Activated CD4-positive, CD25-positive, alpha-beta regulatory T cell treated with anti-CD3 and anti-CD28 coated beads, Interleukin-2, amount 50 U/mL, for 16 hours (primary cell): Measurements from ENCODE around the gene RAPGEF2.
"Not testable (repeated sequence)": the region's sequence is repeated elsewhere in the genome, so short reads cannot be mapped to it uniquely, and the experiment has no call there.

ENCODE experiments used
- DNase-seq: peaks from one replicate; pipeline ENCODE4 v3.0.0-alpha.2; 2020; ENCODE audit warnings: low read depth, low spot score

Gene RAPGEF2

GRCh38 chr4:159366966-159367780 is 264.3 kb downstream of the RAPGEF2 start:
- no peak for DNase-seq

GRCh38 chr4:159367781-159368080 is 264.9 kb downstream of the RAPGEF2 start:
- DNase-seq = no peak

GRCh38 chr4:159368320-159368719 is 265.4 kb downstream of the RAPGEF2 start:
- DNase-seq = no peak

- DNase-seq = no peak
Observed at GRCh38 chr4:159369256-159369655, 266.4 kb downstream of the RAPGEF2 start.

- DNase-seq = no peak
Observed at GRCh38 chr4:159370286-159370685, 267.4 kb downstream of the RAPGEF2 start.

GRCh38 chr4:159374749-159375530 is 272.1 kb downstream of the RAPGEF2 start:
- DNase-seq = no peak

- DNase-seq = no peak
Observed at GRCh38 chr4:159376289-159376688, 273.4 kb downstream of the RAPGEF2 start.

- DNase-seq = no peak
Observed at GRCh38 chr4:159378056-159378616, 275.3 kb downstream of the RAPGEF2 start.

GRCh38 chr4:159379064-159379463 is 276.2 kb downstream of the RAPGEF2 start:
- not testable (repeated sequence) for DNase-seq

GRCh38 chr4:159379836-159380235 is 277.0 kb downstream of the RAPGEF2 start:
- DNase-seq = no peak

GRCh38 chr4:159382856-159383561 is 280.1 kb downstream of the RAPGEF2 start:
- DNase-seq = no peak

- DNase-seq = no peak
Observed at GRCh38 chr4:159383562-159383931, 280.7 kb downstream of the RAPGEF2 start.

GRCh38 chr4:159384017-159384416 is 281.1 kb downstream of the RAPGEF2 start:
- no peak for DNase-seq

- DNase-seq = no peak
Observed at GRCh38 chr4:159384632-159385031, 281.8 kb downstream of the RAPGEF2 start.

GRCh38 chr4:159386620-159387019 is 283.7 kb downstream of the RAPGEF2 start:
- no peak for DNase-seq

- DNase-seq = no peak
Observed at GRCh38 chr4:159389756-159390155, 286.9 kb downstream of the RAPGEF2 start.

- DNase-seq = no peak
Observed at GRCh38 chr4:159390648-159391047, 287.8 kb downstream of the RAPGEF2 start.

GRCh38 chr4:159395693-159396092 is 292.8 kb downstream of the RAPGEF2 start:
- no peak for DNase-seq

GRCh38 chr4:159396151-159396550 is 293.3 kb downstream of the RAPGEF2 start:
- no peak for DNase-seq

GRCh38 chr4:159398236-159398638 is 295.4 kb downstream of the RAPGEF2 start:
- DNase-seq = no peak

- DNase-seq = no peak
Observed at GRCh38 chr4:159400558-159401225, 297.8 kb downstream of the RAPGEF2 start.
